ENCODE measurements around the gene ZBTB1.

DNA sequence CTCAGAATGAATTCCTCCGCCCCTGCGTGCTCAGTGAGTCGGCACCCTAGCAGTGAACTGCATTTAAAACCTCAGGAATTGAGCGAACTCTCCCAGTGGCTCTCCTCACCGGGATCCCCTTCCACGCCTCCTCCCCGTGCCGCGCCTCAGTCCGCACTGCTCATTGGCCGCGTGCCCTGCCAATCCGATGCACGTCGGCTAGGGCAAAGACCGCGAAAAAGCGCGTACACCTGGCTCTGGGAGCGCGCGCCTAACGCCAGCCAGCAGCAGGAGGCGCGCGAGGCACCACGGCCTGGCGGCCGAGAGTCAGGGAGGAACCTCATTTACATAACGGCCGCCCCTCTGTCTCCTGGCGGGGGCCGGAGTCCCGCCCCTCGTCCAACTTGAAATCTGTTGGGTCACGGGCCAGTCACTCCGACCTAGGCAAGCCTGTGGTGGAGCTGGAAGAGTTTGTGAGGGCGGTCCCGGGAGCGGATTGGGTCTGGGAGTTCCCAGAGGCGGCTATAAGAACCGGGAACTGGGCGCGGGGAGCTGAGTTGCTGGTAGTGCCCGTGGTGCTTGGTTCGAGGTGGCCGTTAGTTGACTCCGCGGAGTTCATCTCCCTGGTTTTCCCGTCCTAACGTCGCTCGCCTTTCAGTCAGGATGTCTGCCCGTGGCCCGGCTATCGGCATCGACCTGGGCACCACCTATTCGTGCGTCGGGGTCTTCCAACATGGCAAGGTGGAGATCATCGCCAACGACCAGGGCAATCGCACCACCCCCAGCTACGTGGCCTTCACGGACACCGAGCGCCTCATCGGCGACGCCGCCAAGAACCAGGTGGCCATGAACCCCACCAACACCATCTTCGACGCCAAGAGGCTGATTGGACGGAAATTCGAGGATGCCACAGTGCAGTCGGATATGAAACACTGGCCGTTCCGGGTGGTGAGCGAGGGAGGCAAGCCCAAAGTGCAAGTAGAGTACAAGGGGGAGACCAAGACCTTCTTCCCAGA lies 35.9 kb downstream of the ZBTB1 start, which contains the start of gene HSPA2:
- peak; percentile 40 for TF ChIP-seq CTCF (IDR thresholded peaks at IDR 0.05; ENCODE audit: poor library complexity, severe bottlenecking)
- TF ChIP-seq EP300 (conservative IDR thresholded peaks at IDR 0.05; ENCODE audit: poor library complexity, severe bottlenecking), result no peak
- TF ChIP-seq RAD21 (conservative IDR thresholded peaks at IDR 0.05), result no peak
- no peak for TF ChIP-seq POLR2AphosphoS5 (IDR thresholded peaks at IDR 0.05)
- no peak for TF ChIP-seq EZH2 (IDR thresholded peaks at IDR 0.05; ENCODE audit: borderline replicate concordance, insufficient read depth, low read length, poor library complexity, severe bottlenecking)
